Kidney (tissue), 14 donors: ENCODE data around the gene FLAD1. TPM values are rescaled to one million over a fixed set of nuclear protein-coding genes. Genes with fewer than 3 reads are reported as not detected.
A peak's percentile ranks its signal among the peaks of the same experiment; 100 is the strongest.

ENCODE experiments used
- DNase-seq, 5 donors: peaks; one replicate each; pipeline ENCODE4 v3.0.0-alpha.2; 2013 to 2020
- FAIRE-seq: peaks from 2 replicates; lab custom pipeline; 2012; peaks lifted over from hg19 to GRCh38; lab: Jason Lieb, UNC
- H3K27ac ChIP-seq, 2 donors: one replicate each; pipeline ENCODE4 v1.7.0; 2013; ENCODE audit warnings: low read depth in 2 of 2, low read length in 2 of 2, inconsistent platforms in 1 of 2
- H3K27me3 ChIP-seq: one replicate; pipeline ENCODE4 v1.7.1; 2013; ENCODE audit warnings: low read length, inconsistent platforms; ENCODE audit not compliant: control insufficient read depth, insufficient read depth
- H3K36me3 ChIP-seq, 3 donors: one replicate each; pipeline versions ENCODE4 v1.7.0 to v1.7.1; 2013; ENCODE audit warnings: low read length in 3 of 3, control low read depth in 1 of 3, inconsistent platforms in 1 of 3; ENCODE audit not compliant: insufficient read depth in 3 of 3, control insufficient read depth in 2 of 3
- H3K4me1 ChIP-seq, 3 donors: one replicate each; pipeline versions ENCODE4 v1.7.0 to v1.7.1; 2013; ENCODE audit warnings: low read length in 3 of 3, inconsistent platforms in 1 of 3, low read depth in 1 of 3; ENCODE audit not compliant: control insufficient read depth in 2 of 3, insufficient read depth in 2 of 3
- H3K4me3 ChIP-seq, 3 donors: one replicate each; pipeline versions ENCODE4 v1.7.0 to v1.8.1; 2013; ENCODE audit warnings: low read length in 3 of 3, control low read depth in 1 of 3, inconsistent platforms in 1 of 3
- H3K9ac ChIP-seq, 3 donors: one replicate each; pipeline versions ENCODE4 v1.7.0 to v1.7.1; 2013; ENCODE audit warnings: low read length in 3 of 3, control low read depth in 1 of 3, inconsistent platforms in 1 of 3
- H3K9me3 ChIP-seq, 3 donors: one replicate each; pipeline versions ENCODE4 v1.7.0 to v1.7.1; 2013; ENCODE audit warnings: low read length in 3 of 3, control low read depth in 1 of 3, inconsistent platforms in 1 of 3; ENCODE audit not compliant: control insufficient read depth in 2 of 3, insufficient read depth in 1 of 3
- CTCF ChIP-seq: IDR thresholded peaks from 3 replicates; pipeline ENCODE4 v1.5.1; 2012; ENCODE audit warnings: mild to moderate bottlenecking, moderate library complexity, borderline replicate concordance; ENCODE audit not compliant: insufficient read depth; ENCODE audit errors: extremely low read depth
- intact Hi-C: fragments of 100-400 bp; cut with DNase I; formaldehyde crosslinking; loops from one replicate; pipeline ENCODE4 v1.11.1; 2022
- polyA plus RNA-seq: library from polyadenylated mRNA; stranded (reverse); fragments of 350-450 nt; fragmentation: Illumina TruSeq; extraction: RNeasy Lipid Tissue Mini Kit (QIAGEN cat#74804); gene quantifications from one replicate; pipeline ENCODE4 v1.2.3, GENCODE V29; 2014; ENCODE audit warnings: low read depth, low replicate concordance; ENCODE audit not compliant: insufficient read depth
- total RNA-seq: library from RNA; stranded (reverse); fragmentation: NEBNext Ultra II Directional; extraction: Animal tissue kit (Norgen Biotek cat#: 25700); gene quantifications from one replicate; pipeline ENCODE4 v1.2.1, GENCODE V29; 2021
- donor health status: control.
- donor health status: control.
- donor health status: control.
- donor health status: control.
- donor health status: control.
- donor health status: DM: yes; HTN: yes; CAD: no.
- donor health status: Normal renal cell carcinoma (clear cell type).

Gene FLAD1
- total and polyA plus RNA-seq, 2 donors from 2014 or later: 34.1 to 37.9 TPM

- no peak for FAIRE-seq
- H3K4me3 ChIP-seq: no peak overlapping the region
- H3K4me1 ChIP-seq: peaks cover 0 to 38% (median 9%) of the 10 kb centered on the region in 3 donors
- H3K27ac ChIP-seq: no peak overlapping the region
- no peaks in the 10 kb centered on the region for H3K36me3 ChIP-seq
- intact Hi-C loops: no loop called here
- TF ChIP-seq CTCF: no peak
- no peaks in the 10 kb centered on the region for H3K27me3 ChIP-seq
- peak in 2 of 5 donors; percentile 44 to 72 for DNase-seq
- no peaks in the 10 kb centered on the region for H3K9me3 ChIP-seq
- H3K9ac ChIP-seq: no peak overlapping the region
Measured at GRCh38 chr1:155014709-155015508, 31.8 kb downstream of the FLAD1 start.

GRCh38 chr1:155015527-155016230 lies 32.5 kb downstream of the FLAD1 start:
- H3K36me3 ChIP-seq: no peaks in the 10 kb centered on the region
- no peak for FAIRE-seq
- DNase-seq: no peak
- H3K4me3 ChIP-seq: no peak overlapping the region
- no peak for TF ChIP-seq CTCF
- peaks cover 0 to 38% (median 9%) of the 10 kb centered on the region in 3 donors for H3K4me1 ChIP-seq
- peak overlapping the region in 1 of 2 donors; percentile 23 for H3K27ac ChIP-seq
- intact Hi-C loops: no loop called here
- H3K9ac ChIP-seq: no peak overlapping the region
- H3K9me3 ChIP-seq: no peaks in the 10 kb centered on the region
- no peaks in the 10 kb centered on the region for H3K27me3 ChIP-seq

- peak overlapping the region; percentile 41 to 83 for H3K27ac ChIP-seq
- H3K4me1 ChIP-seq: peaks cover 0 to 34% (median 9%) of the 10 kb centered on the region in 3 donors
- intact Hi-C loops: no loop called here
- no peak overlapping the region for H3K9ac ChIP-seq
- no peaks in the 10 kb centered on the region for H3K36me3 ChIP-seq
- H3K27me3 ChIP-seq: no peaks in the 10 kb centered on the region
- peak in 1 of 5 donors; percentile 81 for DNase-seq
- H3K4me3 ChIP-seq: no peak overlapping the region
- TF ChIP-seq CTCF: no peak
- no peak for FAIRE-seq
- no peaks in the 10 kb centered on the region for H3K9me3 ChIP-seq
Measured at GRCh38 chr1:155016231-155016831, 33.2 kb downstream of the FLAD1 start.
